NCI-H345 treated with DMSO at 0.1 percent for 48 hours (cell line): Measurements from ENCODE around the gene FRG2C.
"Not testable (repeated sequence)": the region's sequence is repeated elsewhere in the genome, so short reads cannot be mapped to it uniquely, and the experiment has no call there.

ENCODE experiments used
- DNase-seq: peaks from one replicate; lab custom pipeline; 2025; ENCODE audit not compliant: unreplicated experiment; lab: John Stamatoyannopoulos, UW

The FRG2C gene

GRCh38 chr3:75669348-75670297 lies 5.5 kb downstream of the FRG2C start:
- not testable (repeated sequence) for DNase-seq

- not testable (repeated sequence) for DNase-seq
Measured at GRCh38 chr3:75670298-75671286, 6.5 kb downstream of the FRG2C start.

- DNase-seq, result not testable (repeated sequence)
Measured at GRCh38 chr3:75671287-75672139, 7.4 kb downstream of the FRG2C start.

GRCh38 chr3:75672140-75672775 lies 8.1 kb downstream of the FRG2C start:
- not testable (repeated sequence) for DNase-seq

- not testable (repeated sequence) for DNase-seq
Measured at GRCh38 chr3:75683965-75684364, 19.8 kb downstream of the FRG2C start.

- no peak for DNase-seq
Measured at GRCh38 chr3:75687323-75687722, 23.2 kb downstream of the FRG2C start.

GRCh38 chr3:75692061-75692460 lies 27.9 kb downstream of the FRG2C start:
- DNase-seq, result no peak
